ENCODE measurements around the gene DZIP1. TPM values are rescaled to one million over a fixed set of nuclear protein-coding genes. Genes with fewer than 3 reads are reported as not detected.

DZIP1 gene
- total RNA-seq, 1 donor from 2014 or later: 12.7 TPM

- no peak for TF ChIP-seq CTCF (IDR thresholded peaks at IDR 0.05)
- Histone ChIP-seq H3K27ac (no peak overlapping the region), H3K9me3 (no peaks in the 10 kb centered on the region), H3K4me1 (no peaks in the 10 kb centered on the region), H3K4me3 (no peak overlapping the region), H3K27me3 (no peaks in the 10 kb centered on the region), H3K36me3 (peaks cover 0 to 6% of the 10 kb centered on the region in 2 donors)
- intact Hi-C loops (cut with DNase I): no loop called here
- DNase-seq (ENCODE audit: low spot score in 2 of 2): no peak
Observed at GRCh38 chr13:95601216-95601615, 43.3 kb downstream of the DZIP1 start.

- H3K27ac ChIP-seq: no peak overlapping the region
- no peak overlapping the region for H3K4me3 ChIP-seq
- H3K27me3 ChIP-seq: no peaks in the 10 kb centered on the region
- intact Hi-C loops (cut with DNase I): no loop called here
- no peaks in the 10 kb centered on the region for H3K9me3 ChIP-seq
- no peaks in the 10 kb centered on the region for H3K36me3 ChIP-seq
- no peak for TF ChIP-seq CTCF (IDR thresholded peaks at IDR 0.05)
- no peak for DNase-seq (ENCODE audit: low spot score in 2 of 2)
- H3K4me1 ChIP-seq: no peaks in the 10 kb centered on the region
Observed at GRCh38 chr13:95596701-95597100, 47.8 kb downstream of the DZIP1 start.

- no peak for TF ChIP-seq CTCF (IDR thresholded peaks at IDR 0.05)
- H3K27ac ChIP-seq: no peak overlapping the region
- no peak overlapping the region for H3K4me3 ChIP-seq
- H3K27me3 ChIP-seq: no peaks in the 10 kb centered on the region
- intact Hi-C loops (cut with DNase I): no loop called here
- no peaks in the 10 kb centered on the region for H3K4me1 ChIP-seq
- H3K9me3 ChIP-seq: no peaks in the 10 kb centered on the region
- no peak for DNase-seq (ENCODE audit: low spot score in 2 of 2)
- H3K36me3 ChIP-seq: peaks cover 4 to 19% of the 10 kb centered on the region in 2 donors
Observed at GRCh38 chr13:95593462-95593861, 51.0 kb downstream of the DZIP1 start.

- H3K9me3 ChIP-seq: no peaks in the 10 kb centered on the region
- H3K4me3 ChIP-seq: no peak overlapping the region
- intact Hi-C loops (cut with DNase I): no loop called here
- peaks cover 8 to 47% of the 10 kb centered on the region in 2 donors for H3K36me3 ChIP-seq
- no peaks in the 10 kb centered on the region for H3K4me1 ChIP-seq
- no peaks in the 10 kb centered on the region for H3K27me3 ChIP-seq
- H3K27ac ChIP-seq: no peak overlapping the region
- TF ChIP-seq CTCF (IDR thresholded peaks at IDR 0.05): no peak
- DNase-seq (ENCODE audit: low spot score in 2 of 2): no peak
Observed at GRCh38 chr13:95588721-95589120, 55.8 kb downstream of the DZIP1 start.

GRCh38 chr13:95588134-95588533, 56.4 kb downstream of the DZIP1 start:
- Histone ChIP-seq H3K9me3 (no peaks in the 10 kb centered on the region), H3K4me1 (no peaks in the 10 kb centered on the region), H3K27ac (no peak overlapping the region), H3K36me3 (peaks cover 8 to 49% of the 10 kb centered on the region in 2 donors), H3K27me3 (no peaks in the 10 kb centered on the region), H3K4me3 (no peak overlapping the region)
- no peak for TF ChIP-seq CTCF (IDR thresholded peaks at IDR 0.05)
- DNase-seq (ENCODE audit: low spot score in 2 of 2): no peak
- intact Hi-C loops (cut with DNase I): no loop called here

- H3K4me3 ChIP-seq: no peak overlapping the region
- no peak for DNase-seq (ENCODE audit: low spot score in 2 of 2)
- H3K27ac ChIP-seq: no peak overlapping the region
- H3K9me3 ChIP-seq: no peaks in the 10 kb centered on the region
- intact Hi-C loops (cut with DNase I): no loop called here
- TF ChIP-seq CTCF (IDR thresholded peaks at IDR 0.05): no peak
- no peaks in the 10 kb centered on the region for H3K4me1 ChIP-seq
- H3K36me3 ChIP-seq: peaks cover 8 to 59% of the 10 kb centered on the region in 2 donors
- no peaks in the 10 kb centered on the region for H3K27me3 ChIP-seq
Observed at GRCh38 chr13:95585867-95586266, 58.6 kb downstream of the DZIP1 start.

All from ascending aorta (tissue), 2 donors.